ENCODE results near the gene RTN4RL1. TPM values are rescaled to one million over a fixed set of nuclear protein-coding genes. Genes with fewer than 3 reads are reported as not detected.

The RTN4RL1 gene
- total and polyA plus RNA-seq, 12 donors = 0.81 to 6.3 (median 2.7) TPM

DNA sequence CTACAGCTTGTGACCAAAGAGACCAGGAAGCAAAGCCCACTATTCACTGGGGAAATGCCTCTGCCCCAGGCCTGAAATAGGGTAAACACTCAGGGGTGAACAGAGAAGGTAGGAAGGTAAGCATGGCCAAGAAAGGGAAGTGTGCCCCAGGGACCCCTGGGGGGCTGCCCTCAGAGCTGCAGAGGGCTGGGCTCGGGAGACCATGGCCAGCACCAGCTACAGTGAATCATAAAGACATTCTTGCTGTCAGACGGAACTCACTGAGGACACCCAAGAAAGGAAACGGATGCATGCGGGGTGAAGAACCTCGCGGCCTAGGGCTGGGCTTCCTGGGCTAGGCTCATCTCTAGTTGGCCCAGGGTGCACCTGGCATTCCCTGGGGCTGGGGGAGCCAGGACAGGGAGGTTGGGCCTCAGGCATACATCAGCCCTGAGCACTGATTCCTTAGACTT, 39.4 kb upstream of the RTN4RL1 start:
- intact Hi-C loops (cut with DNase I) = loop anchor here in 5 of 10 donors (2.0 to 10.0 kb wide), 5 partner anchors 108 to 340 kb away; partner anchors contain the start of gene MNT (in 1 of the 5)
- peak overlapping the region; percentile 37 to 97 (median 93) for H3K27ac ChIP-seq
- 42 to 53% methylated on average over 6 of the region's 6 CpGs for WGBS, 2 donors

DNA sequence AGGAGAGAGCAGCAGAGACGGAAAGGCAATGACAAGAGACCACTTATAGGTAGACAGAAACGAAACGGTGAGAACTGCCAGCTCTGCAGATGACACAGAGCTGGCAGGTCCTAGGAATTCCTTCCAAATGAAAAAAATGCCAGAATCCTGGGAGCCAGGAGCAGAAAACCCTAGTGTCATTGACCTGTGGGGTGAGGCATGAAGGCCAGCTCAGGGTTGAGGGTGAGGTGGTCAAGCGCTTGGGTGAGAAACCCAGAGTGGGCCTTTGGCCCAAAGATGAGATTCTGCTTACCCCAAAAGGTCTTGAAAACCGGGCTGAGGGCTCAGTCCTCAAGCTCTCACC, 39.0 kb upstream of the RTN4RL1 start:
- H3K4me1 ChIP-seq = peaks cover 42 to 100% (median 93%) of the 10 kb centered on the region in 9 donors

More for the DNA sequence above, 39.4 kb upstream of the RTN4RL1 start:
- no peak overlapping the region for H3K4me3 ChIP-seq
- peaks cover 0 to under 1% (median 0%) of the 10 kb centered on the region in 7 donors for H3K27me3 ChIP-seq
- H3K4me1 ChIP-seq = peaks cover 42 to 99% (median 90%) of the 10 kb centered on the region in 9 donors
- ATAC-seq (peak in 3 of 8 donors; percentile 1 to 5 (median 4)), DNase-seq (peak in 1 of 2 donors; percentile 17)
- TF ChIP-seq CTCF (IDR thresholded peaks at IDR 0.05) = no peak
- H3K36me3 ChIP-seq = peaks cover 0 to 91% (median 9%) of the 10 kb centered on the region in 9 donors
- no peaks in the 10 kb centered on the region for H3K9me3 ChIP-seq

DNA sequence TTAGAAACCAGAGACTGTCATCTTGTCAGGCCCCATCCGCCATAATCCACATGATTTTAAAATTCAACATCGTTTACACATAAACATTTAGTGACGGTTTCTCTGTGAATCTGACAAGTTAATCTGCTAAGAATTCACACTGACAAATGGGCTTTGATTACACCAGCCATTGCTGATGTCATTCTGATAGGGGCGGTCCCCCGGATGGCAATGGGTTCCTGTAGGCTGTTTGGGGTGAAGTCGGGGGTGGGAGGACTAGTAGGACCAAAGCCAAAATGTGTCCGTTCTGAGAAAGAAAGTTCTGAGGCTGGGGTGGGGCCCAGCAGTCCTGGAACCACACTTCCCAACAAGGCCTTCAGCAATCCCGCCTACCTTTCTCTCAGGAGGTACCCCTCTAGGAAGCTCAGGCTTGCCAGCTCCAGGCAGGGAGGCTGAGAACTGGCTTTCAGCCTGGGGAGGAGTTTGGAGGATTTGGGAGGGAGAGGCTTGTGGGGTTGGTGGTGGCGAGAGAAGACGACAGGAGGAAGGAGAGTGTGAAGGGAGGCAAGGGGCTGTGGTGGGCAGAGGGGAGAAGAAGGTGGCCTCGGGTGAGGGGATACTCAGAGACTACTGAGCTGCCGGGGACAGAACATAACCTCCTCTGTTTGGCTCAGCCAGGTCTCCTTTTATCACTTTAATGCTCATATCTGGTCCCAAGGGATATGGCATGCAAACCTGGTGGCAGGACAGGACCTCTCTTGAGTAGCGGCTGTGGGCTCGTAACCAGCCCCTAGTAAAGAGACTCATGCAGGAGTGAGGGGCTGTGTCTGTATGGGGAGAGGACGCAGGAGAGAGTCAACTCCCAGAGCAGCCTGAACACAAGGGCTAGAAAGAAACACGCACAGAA, 38.4 kb upstream of the RTN4RL1 start:
- peaks cover 42 to 100% (median 93%) of the 10 kb centered on the region in 9 donors for H3K4me1 ChIP-seq
- no peak for TF ChIP-seq CTCF (IDR thresholded peaks at IDR 0.05)
- no peak overlapping the region for H3K4me3 ChIP-seq
- peaks cover 0 to 11% (median 0%) of the 10 kb centered on the region in 7 donors for H3K27me3 ChIP-seq
- peaks cover 0 to 94% (median 9%) of the 10 kb centered on the region in 9 donors for H3K36me3 ChIP-seq
- no peaks in the 10 kb centered on the region for H3K9me3 ChIP-seq
- intact Hi-C loops (cut with DNase I) = loop anchor here in 5 of 10 donors (2.0 to 10.0 kb wide), 5 partner anchors 109 to 341 kb away; partner anchors contain the start of gene MNT (in 1 of the 5)
- WGBS, 2 donors = 48 to 56% methylated on average over 15 to 16 of the region's 16 CpGs
- peak in 3 of 8 donors; percentile 1 to 19 (median 6) for ATAC-seq
- H3K27ac ChIP-seq = peak overlapping the region; percentile 37 to 97 (median 93)
- peak in 1 of 2 donors; percentile 57 for DNase-seq

More for the DNA sequence above, 39.0 kb upstream of the RTN4RL1 start:
- 44 to 55% methylated on average over 5 of the region's 5 CpGs for WGBS, 2 donors
- peak overlapping the region; percentile 37 to 97 (median 93) for H3K27ac ChIP-seq
- H3K4me3 ChIP-seq = no peak overlapping the region
- H3K36me3 ChIP-seq = peaks cover 0 to 94% (median 9%) of the 10 kb centered on the region in 9 donors
- TF ChIP-seq CTCF (IDR thresholded peaks at IDR 0.05) = no peak
- DNase-seq (no peak), ATAC-seq (no peak)
- H3K9me3 ChIP-seq = no peaks in the 10 kb centered on the region
- H3K27me3 ChIP-seq = peaks cover 0 to 5% (median 0%) of the 10 kb centered on the region in 7 donors
- intact Hi-C loops (cut with DNase I) = loop anchor here in 5 of 10 donors (2.0 to 10.0 kb wide), 5 partner anchors 108 to 341 kb away; partner anchors contain the start of gene MNT (in 1 of the 5)

DNA sequence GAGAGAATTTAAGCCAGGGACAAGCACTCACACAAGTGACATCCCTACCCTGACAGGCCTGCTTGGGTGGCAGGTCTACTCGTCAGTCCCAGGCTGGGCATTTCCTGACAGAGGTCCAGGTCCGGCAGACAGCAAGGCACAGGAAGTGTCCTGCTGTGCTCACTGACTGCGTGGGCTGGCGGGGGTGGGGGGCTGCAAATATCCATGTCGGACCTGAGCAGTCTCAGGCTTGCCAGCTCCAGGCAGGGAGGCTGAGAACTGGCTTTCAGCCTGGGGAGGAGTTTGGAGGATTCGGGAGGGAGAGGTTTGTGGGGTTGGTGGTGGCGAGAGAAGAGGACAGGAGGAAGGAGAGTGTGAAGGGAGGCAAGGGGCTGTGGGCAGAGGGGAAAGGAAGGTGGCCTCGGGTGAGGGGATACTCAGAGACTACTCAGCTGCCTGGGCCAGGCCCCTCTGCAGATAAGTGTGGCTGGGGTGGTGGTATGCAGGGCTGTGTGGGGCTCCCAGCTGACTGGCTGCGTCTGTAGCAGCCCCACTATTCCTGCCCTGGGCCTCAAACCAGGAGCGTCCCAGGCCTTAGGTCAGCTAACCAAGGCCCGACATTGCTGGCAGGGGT, 37.5 kb upstream of the RTN4RL1 start:
- Histone ChIP-seq H3K27ac (peak overlapping the region; percentile 37 to 97 (median 93)), H3K36me3 (peaks cover 0 to 96% (median 9%) of the 10 kb centered on the region in 9 donors), H3K27me3 (peaks cover 0 to 15% (median 8%) of the 10 kb centered on the region in 7 donors), H3K4me1 (peaks cover 45 to 100% (median 93%) of the 10 kb centered on the region in 9 donors), H3K9me3 (no peaks in the 10 kb centered on the region), H3K4me3 (no peak overlapping the region)
- DNase-seq (peak in 1 of 2 donors; percentile 13), ATAC-seq (peak in 2 of 8 donors; percentile 0 to 4)
- WGBS, 2 donors = 42 to 58% methylated on average over 11 of the region's 11 CpGs
- intact Hi-C loops (cut with DNase I) = loop anchor here in 4 of 10 donors (5.0 to 10.0 kb wide), 4 partner anchors 110 to 342 kb away; partner anchors contain the start of gene MNT (in 1 of the 4)
- no peak for TF ChIP-seq CTCF (IDR thresholded peaks at IDR 0.05)
